ENCODE measurements around the gene HHATL. TPM values are rescaled to one million over a fixed set of nuclear protein-coding genes. Genes with fewer than 3 reads are reported as not detected.

HHATL gene
- polyA plus RNA-seq, 1 experiment: not detected

- ChIA-PET POLR2A (no interaction called here), CTCF (interaction anchor here (0.8 to 1.7 kb wide), 2 partner anchors 96 to 131 kb away, joined by 3 to 5 read pairs; no protein-coding TSS in a partner anchor)
- no peak for TF ChIP-seq CTCF (IDR thresholded peaks at IDR 0.05; ENCODE audit: low read depth, low read length)
- Histone ChIP-seq H3K27me3 (ENCODE audit: control insufficient read depth, insufficient read depth, low read length) (no peaks in the 10 kb centered on the region), H3K4me3 (ENCODE audit: low read depth, low read length) (no peak overlapping the region), H3K9me3 (ENCODE audit: control insufficient read depth, insufficient read depth, low read length) (no peaks in the 10 kb centered on the region; the same call in 1 of the 2 replicates), H3K27ac (ENCODE audit: low read depth, low read length) (no peak overlapping the region)
- no peak for DNase-seq (ENCODE audit: low read depth, low spot score)
Measured at GRCh38 chr3:42649006-42649405, 53.6 kb downstream of the HHATL start.

GRCh38 chr3:42647821-42648459 lies 54.7 kb downstream of the HHATL start:
- ChIA-PET CTCF (interaction anchor here (0.6 to 1.7 kb wide), 4 partner anchors 35 to 132 kb away, joined by 3 to 5 read pairs (median 4); no protein-coding TSS in a partner anchor), POLR2A (interaction anchor here (1.4 kb wide), 1 partner anchor 48 kb away, joined by 7 read pairs; the partner anchor contains the start of gene NKTR)
- Histone ChIP-seq H3K27ac (ENCODE audit: low read depth, low read length) (no peak overlapping the region), H3K4me3 (ENCODE audit: low read depth, low read length) (no peak overlapping the region), H3K27me3 (ENCODE audit: control insufficient read depth, insufficient read depth, low read length) (no peaks in the 10 kb centered on the region), H3K9me3 (ENCODE audit: control insufficient read depth, insufficient read depth, low read length) (no peaks in the 10 kb centered on the region)
- no peak for DNase-seq (ENCODE audit: low read depth, low spot score)
- no peak for TF ChIP-seq CTCF (IDR thresholded peaks at IDR 0.05; ENCODE audit: low read depth, low read length)

Other genes starting within 250 kb of the HHATL start
- not detected in 2 replicates for gene VIPR1, start 200.2 kb downstream of the HHATL start, polyA plus RNA-seq (2011; rRNA removed)
- 32.3 and 33.0 TPM in 2 replicates for gene SEC22C, start 120.8 kb downstream of the HHATL start, polyA plus RNA-seq (2011; rRNA removed)
- gene SS18L2, start 111.9 kb downstream of the HHATL start, polyA plus RNA-seq (2011; rRNA removed): 28.1 and 36.0 TPM in 2 replicates
- 40.2 and 56.2 TPM in 2 replicates for gene NKTR, start 102.1 kb downstream of the HHATL start, polyA plus RNA-seq (2011; rRNA removed)
- 7.8 and 11.8 TPM in 2 replicates for gene ZBTB47, start 49.1 kb downstream of the HHATL start, polyA plus RNA-seq (2011; rRNA removed)
- gene KLHL40, start 17.3 kb downstream of the HHATL start, polyA plus RNA-seq (2011; rRNA removed): not detected in 2 replicates
- 0.20 TPM in 1 of 2 replicates, not detected in the other for gene CCDC13, start 70.5 kb upstream of the HHATL start, polyA plus RNA-seq (2011; rRNA removed)
- 158 and 225 TPM in 2 replicates for gene HIGD1A, start 101.7 kb upstream of the HHATL start, polyA plus RNA-seq (2011; rRNA removed)
- gene ACKR2, start 106.6 kb upstream of the HHATL start, polyA plus RNA-seq (2011; rRNA removed): 0.04 TPM in 1 of 2 replicates, not detected in the other
- not detected in 2 replicates for gene CYP8B1, start 173.1 kb upstream of the HHATL start, polyA plus RNA-seq (2011; rRNA removed)
- 1.3 TPM in 2 replicates for gene ZNF662, start 203.3 kb upstream of the HHATL start, polyA plus RNA-seq (2011; rRNA removed)

Measured in AG04450 (cell line).